ENCODE data around the gene PLCB1. TPM values are rescaled to one million over a fixed set of nuclear protein-coding genes. Genes with fewer than 3 reads are reported as not detected.

PLCB1 gene
- total and polyA plus RNA-seq, 2 experiments from 2014 or later = 14.9 to 20.7 TPM

DNA sequence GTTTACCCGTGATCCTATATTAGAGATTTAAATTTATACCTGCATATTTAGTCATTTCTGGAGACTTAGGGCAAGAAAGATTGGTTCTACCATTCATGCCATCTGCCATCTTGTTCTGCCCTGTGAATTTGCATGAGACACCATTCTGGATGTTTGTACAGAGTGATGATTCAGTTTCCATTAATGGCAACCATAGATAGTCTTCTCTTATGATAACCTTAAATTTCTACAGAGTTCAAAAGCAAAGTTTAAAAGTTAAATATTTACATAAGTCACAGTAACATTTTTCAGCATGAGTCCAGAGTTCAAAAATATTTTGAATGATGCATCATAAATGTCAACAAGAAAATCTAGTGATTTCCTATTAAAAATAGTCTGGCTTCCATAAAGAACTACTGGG lies 23.2 kb downstream of the PLCB1 start:
- no peak overlapping the region for H3K4me3 Mint-ChIP-seq
- H3K27me3 ChIP-seq (ENCODE audit: insufficient read depth) = no peaks in the 10 kb centered on the region
- no peaks in the 10 kb centered on the region for H3K79me2 ChIP-seq (replicated peaks; ENCODE audit: insufficient read depth)
- H3K4me1 ChIP-seq (ENCODE audit: insufficient read depth) = no peaks in the 10 kb centered on the region
- no peaks in the 10 kb centered on the region for H3F3A ChIP-seq (replicated peaks; ENCODE audit: low read depth)
- peaks cover 10% of the 10 kb centered on the region; the same call in 2 of the 3 replicates for H3K4me1 Mint-ChIP-seq
- H3K27me3 Mint-ChIP-seq (ENCODE audit: insufficient read depth, low read depth, poor library complexity) = peaks cover 2% of the 10 kb centered on the region
- H3K36me3 Mint-ChIP-seq (ENCODE audit: low read depth) = peaks cover 19% of the 10 kb centered on the region; the same call in 2 of the 3 replicates
- H3K9me3 Mint-ChIP-seq = peaks cover 24% of the 10 kb centered on the region
- H3K36me3 ChIP-seq (ENCODE audit: insufficient read depth) = peaks cover 6% of the 10 kb centered on the region; the same call in 1 of the 2 replicates
- no peaks in the 10 kb centered on the region for H4K20me1 ChIP-seq (replicated peaks; ENCODE audit: insufficient read depth)
- H3K4me3 ChIP-seq = no peak overlapping the region
- DNase-seq (ENCODE audit: low spot score) = no peak
- H3K27ac Mint-ChIP-seq = no peak overlapping the region
- H3K9me2 ChIP-seq (ENCODE audit: insufficient read depth) = 0 out of 2 replicates have a peak, but pooled peaks cover 5% of the 10 kb centered on the region
- no peak overlapping the region for H2AFZ ChIP-seq
- H3K4me2 ChIP-seq = no peak overlapping the region
- TF ChIP-seq ZNF114 (CRISPR knock-in tag; IDR thresholded peaks at IDR 0.05) (no peak), CREB1 (CRISPR knock-in tag; IDR thresholded peaks at IDR 0.05; ENCODE audit: low read depth) (no peak), STAT1 (IDR thresholded peaks at IDR 0.05; ENCODE audit: unreplicated experiment) (no peak), ZNF331 (CRISPR knock-in tag; IDR thresholded peaks at IDR 0.05; ENCODE audit: low read depth) (no peak), EZH2phosphoT487 (IDR thresholded peaks at IDR 0.05; ENCODE audit: unreplicated experiment) (no peak), EZH2 (IDR thresholded peaks at IDR 0.05; ENCODE audit: low read depth, unreplicated experiment) (no peak), POLR2AphosphoS5 (IDR thresholded peaks at IDR 0.05; ENCODE audit: low read depth) (no peak), ZNF462 (CRISPR knock-in tag; IDR thresholded peaks at IDR 0.05) (no peak), JUNB (IDR thresholded peaks at IDR 0.05; ENCODE audit: unreplicated experiment) (no peak), NANOG (IDR thresholded peaks at IDR 0.05; ENCODE audit: borderline replicate concordance) (no peak)
- TF ChIP-seq, protein P1, sequence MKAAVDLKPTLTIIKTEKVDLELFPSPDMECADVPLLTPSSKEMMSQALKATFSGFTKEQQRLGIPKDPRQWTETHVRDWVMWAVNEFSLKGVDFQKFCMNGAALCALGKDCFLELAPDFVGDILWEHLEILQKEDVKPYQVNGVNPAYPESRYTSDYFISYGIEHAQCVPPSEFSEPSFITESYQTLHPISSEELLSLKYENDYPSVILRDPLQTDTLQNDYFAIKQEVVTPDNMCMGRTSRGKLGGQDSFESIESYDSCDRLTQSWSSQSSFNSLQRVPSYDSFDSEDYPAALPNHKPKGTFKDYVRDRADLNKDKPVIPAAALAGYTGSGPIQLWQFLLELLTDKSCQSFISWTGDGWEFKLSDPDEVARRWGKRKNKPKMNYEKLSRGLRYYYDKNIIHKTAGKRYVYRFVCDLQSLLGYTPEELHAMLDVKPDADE (IDR thresholded peaks at IDR 0.05) = no peak
- TF ChIP-seq, protein P2, sequence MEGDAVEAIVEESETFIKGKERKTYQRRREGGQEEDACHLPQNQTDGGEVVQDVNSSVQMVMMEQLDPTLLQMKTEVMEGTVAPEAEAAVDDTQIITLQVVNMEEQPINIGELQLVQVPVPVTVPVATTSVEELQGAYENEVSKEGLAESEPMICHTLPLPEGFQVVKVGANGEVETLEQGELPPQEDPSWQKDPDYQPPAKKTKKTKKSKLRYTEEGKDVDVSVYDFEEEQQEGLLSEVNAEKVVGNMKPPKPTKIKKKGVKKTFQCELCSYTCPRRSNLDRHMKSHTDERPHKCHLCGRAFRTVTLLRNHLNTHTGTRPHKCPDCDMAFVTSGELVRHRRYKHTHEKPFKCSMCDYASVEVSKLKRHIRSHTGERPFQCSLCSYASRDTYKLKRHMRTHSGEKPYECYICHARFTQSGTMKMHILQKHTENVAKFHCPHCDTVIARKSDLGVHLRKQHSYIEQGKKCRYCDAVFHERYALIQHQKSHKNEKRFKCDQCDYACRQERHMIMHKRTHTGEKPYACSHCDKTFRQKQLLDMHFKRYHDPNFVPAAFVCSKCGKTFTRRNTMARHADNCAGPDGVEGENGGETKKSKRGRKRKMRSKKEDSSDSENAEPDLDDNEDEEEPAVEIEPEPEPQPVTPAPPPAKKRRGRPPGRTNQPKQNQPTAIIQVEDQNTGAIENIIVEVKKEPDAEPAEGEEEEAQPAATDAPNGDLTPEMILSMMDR (conservative IDR thresholded peaks at IDR 0.05; ENCODE audit: low read depth in 2 of 2) = no peak
- TF ChIP-seq, protein P3, sequence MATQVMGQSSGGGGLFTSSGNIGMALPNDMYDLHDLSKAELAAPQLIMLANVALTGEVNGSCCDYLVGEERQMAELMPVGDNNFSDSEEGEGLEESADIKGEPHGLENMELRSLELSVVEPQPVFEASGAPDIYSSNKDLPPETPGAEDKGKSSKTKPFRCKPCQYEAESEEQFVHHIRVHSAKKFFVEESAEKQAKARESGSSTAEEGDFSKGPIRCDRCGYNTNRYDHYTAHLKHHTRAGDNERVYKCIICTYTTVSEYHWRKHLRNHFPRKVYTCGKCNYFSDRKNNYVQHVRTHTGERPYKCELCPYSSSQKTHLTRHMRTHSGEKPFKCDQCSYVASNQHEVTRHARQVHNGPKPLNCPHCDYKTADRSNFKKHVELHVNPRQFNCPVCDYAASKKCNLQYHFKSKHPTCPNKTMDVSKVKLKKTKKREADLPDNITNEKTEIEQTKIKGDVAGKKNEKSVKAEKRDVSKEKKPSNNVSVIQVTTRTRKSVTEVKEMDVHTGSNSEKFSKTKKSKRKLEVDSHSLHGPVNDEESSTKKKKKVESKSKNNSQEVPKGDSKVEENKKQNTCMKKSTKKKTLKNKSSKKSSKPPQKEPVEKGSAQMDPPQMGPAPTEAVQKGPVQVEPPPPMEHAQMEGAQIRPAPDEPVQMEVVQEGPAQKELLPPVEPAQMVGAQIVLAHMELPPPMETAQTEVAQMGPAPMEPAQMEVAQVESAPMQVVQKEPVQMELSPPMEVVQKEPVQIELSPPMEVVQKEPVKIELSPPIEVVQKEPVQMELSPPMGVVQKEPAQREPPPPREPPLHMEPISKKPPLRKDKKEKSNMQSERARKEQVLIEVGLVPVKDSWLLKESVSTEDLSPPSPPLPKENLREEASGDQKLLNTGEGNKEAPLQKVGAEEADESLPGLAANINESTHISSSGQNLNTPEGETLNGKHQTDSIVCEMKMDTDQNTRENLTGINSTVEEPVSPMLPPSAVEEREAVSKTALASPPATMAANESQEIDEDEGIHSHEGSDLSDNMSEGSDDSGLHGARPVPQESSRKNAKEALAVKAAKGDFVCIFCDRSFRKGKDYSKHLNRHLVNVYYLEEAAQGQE (IDR thresholded peaks at IDR 0.05; ENCODE audit: unreplicated experiment) = no peak
- H3K27ac ChIP-seq (ENCODE audit: low read depth) = no peak overlapping the region
- no peak for ATAC-seq
